ENCODE data around the gene ZNF48.

- TF ChIP-seq POLR2AphosphoS5 (IDR thresholded peaks at IDR 0.05): no peak
- no peak for TF ChIP-seq CTCF (IDR thresholded peaks at IDR 0.05)
Observed at GRCh38 chr16:30376461-30376902, 18.7 kb upstream of the ZNF48 start.
